Epithelial cell of prostate (primary cell): ENCODE data around the gene PLA2G6.
A peak's percentile ranks its signal among the peaks of the same experiment; 100 is the strongest.
"Not testable (repeated sequence)": the region's sequence is repeated elsewhere in the genome, so short reads cannot be mapped to it uniquely, and the experiment has no call there.

Experiments
- DNase-seq: peaks from one replicate; pipeline ENCODE4 v3.0.0-alpha.2; 2011; ENCODE audit warnings: low read depth, low spot score
- H3K27ac ChIP-seq: fragments of 450-650 bp; 2 replicates; pipeline ENCODE4 v1.5.1; 2017; ENCODE audit warnings: mild to moderate bottlenecking

Gene PLA2G6

DNA sequence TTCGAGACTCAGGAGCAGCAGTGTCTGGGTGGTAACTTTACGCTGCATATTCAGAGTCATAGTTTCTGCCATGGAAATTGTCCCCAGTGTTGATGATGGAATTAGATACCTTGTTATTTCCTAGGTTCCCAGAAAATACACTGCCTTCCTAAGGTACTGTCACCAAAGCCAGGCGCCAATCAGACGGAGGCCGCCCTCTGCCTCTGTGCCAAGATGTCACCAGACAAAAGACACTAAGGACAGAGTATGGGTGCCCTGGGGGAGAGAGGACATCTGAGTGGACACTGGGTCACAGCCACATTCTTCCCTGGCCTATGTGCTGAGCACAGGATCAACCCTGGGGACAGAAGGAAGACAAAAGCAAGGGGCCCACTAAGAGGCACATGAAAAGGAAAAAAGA is 11.2 kb downstream of the PLA2G6 start:
- DNase-seq = no peak

DNA sequence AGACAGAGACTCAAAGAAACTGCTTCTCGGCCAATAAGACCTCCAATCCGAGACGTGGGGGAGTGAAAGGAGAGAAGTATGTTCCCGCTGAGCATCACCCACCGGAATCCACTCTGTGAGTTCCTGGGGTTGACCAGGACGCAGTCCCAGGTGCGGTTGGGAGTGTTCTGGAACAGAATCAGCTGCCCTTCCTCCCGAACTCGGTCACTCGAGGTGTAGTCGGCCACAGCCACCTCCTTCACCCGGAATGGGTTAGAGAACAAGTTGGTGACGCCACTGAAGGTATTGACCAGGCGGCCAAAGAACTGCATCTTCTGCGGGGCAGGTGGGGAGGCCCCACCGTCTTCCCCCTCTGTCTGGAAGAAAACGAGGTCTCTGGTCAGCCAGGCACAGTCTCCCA is 12.5 kb downstream of the PLA2G6 start:
- no peak for DNase-seq
- no peak overlapping the region for H3K27ac ChIP-seq

More for the DNA sequence above, 11.2 kb downstream of the PLA2G6 start:
- H3K27ac ChIP-seq = no peak overlapping the region

DNA sequence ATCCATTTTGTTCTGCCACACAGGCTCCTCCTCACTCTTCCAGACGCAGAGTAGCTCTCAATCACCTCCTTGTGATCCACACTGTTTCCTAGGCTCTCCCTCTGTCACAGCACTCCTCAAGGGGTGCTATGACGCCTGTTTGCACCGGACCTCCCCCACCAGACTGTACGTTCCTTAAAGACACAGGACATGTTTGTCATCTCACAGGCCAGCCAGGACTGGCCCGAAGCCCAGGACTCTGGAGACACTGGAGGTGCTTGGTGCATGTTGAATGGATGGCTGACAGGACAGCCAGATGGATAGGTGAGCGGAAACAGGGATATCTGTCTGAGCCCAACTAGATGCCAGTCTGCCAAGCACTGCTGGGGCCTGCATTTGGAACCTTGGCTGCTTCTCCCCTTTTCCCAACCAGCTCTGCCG is 13.6 kb downstream of the PLA2G6 start:
- DNase-seq = no peak
- no peak overlapping the region for H3K27ac ChIP-seq

DNA sequence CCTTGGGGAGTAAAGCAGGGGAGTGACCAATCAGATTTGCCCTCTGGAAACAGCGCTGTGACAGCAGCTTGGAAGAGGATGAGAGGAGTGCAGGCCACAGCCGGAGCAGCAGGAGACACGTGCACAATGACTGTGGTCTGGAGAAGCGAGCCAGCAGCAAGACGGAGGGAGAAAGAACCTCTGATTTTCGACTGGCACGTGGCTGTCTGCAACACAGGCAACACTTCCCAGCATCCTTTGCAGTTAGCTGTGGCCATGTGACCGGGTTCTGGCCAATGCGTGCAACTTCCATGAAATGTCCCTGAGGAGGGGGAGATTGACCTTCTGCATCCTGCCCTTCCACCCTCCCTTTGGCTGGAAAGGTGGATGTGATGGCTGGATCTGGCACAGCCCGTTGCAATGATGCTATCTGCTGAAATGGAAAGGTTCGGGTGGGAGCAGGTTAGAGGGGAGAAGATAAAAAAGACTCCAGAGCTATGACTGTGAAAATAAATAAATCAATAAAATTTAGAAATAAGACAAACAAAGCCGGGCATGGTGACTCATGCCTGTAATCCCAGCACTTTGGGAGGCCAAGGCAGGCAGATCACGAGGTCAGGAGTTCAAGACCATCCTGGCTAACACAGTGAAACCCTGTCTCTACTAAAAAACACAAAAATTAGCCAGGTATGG is 15.6 kb downstream of the PLA2G6 start:
- no peak for DNase-seq
- no peak overlapping the region for H3K27ac ChIP-seq

DNA sequence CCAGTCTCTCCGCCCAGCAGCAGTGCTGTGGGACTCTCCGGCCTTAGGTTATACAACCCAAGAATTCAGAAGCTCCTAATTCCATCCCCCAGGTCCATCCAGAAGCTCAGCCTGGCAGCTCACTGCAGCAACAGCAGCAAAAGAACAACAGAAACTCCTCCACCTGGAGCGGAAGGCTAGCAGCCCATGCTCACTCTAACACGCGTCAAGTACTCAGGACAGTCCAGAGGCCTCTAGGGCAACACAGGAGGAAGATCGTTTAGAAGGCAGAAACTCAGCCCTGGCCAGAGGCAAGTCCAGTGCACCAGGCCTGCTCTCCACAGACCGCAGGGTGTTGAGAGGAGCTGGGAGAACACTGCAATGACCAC is 17.1 kb downstream of the PLA2G6 start:
- H3K27ac ChIP-seq = no peak overlapping the region
- no peak for DNase-seq

DNA sequence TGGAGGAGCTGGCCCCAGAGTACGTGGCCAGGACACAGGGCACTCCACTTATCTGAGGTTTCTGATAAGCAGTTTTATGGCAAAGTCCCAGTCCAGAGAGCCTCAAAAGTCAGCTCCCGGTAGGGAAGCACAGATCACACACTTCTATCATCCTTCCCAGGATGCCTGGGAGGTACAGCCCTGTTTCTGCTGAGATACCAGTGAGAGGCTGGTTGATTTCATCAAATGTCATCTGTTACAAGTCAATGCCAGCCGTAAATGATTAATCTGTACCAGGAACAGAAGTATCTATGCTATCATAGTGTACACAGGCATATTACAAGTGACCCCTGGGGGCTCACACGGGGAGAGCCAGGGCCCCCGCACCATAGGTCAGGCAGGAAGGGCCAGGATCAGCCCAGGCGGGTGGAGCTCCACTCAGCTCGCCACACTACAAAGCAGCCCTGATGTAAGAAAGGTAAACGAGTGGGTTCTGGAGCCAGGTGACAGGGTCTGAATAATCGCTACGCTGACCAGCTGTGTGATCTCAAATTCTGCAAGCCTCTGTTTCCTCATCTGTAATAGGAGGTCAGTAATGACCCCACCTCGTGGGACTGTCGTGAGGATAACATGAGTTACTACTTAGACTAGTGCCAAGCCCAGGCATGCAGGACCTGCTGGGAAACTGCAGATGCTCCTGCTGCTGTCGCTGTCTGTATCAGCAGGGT is 17.6 kb downstream of the PLA2G6 start:
- no peak overlapping the region for H3K27ac ChIP-seq
- DNase-seq = no peak

DNA sequence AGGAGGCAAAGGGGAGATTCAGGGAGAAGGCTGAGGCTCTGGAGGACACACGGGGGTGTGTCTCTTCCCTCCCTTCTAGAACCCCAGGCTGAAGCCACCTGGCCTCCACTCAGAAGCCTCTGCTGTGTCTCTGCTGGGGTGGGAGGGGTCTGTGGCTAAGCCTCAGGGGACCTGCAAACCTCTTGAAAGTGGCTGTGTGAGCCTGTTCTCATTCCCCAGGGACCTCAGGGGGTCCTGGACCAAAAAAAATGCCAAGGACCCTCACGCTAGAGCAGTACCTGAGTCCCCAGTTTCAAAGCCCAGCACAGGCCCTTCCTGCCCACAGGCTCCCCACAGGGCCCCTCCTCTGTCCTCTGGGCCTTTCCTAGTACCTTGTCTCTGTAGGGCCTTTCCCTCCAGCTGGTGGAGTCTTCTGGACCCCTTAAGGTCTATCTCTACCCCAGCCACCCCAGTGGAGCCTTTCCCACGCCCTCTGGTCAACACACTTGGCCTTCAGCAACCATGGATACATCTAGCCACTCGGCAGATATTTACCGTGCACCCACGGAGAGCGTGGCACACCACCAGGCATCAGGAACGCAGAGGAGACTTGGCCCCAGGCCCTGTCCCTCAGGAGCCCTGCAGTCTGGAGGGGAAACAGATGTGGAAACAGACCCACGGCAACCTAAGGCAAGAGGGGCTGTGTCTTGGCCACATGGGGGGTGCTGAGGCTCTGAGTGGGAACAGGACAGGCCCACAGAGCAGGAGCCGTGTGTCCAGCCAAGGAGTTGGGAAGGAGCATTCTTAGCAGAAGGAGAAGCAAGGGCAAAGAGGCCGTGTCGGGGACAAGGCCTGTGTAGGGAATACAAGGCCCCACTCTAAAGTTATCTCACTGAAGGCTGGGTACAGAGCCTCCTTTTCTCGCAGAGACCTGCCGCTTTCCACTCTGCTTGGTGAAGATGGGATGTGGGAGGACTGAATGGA is 18.5 kb downstream of the PLA2G6 start:
- no peak for DNase-seq
- H3K27ac ChIP-seq = no peak overlapping the region

DNA sequence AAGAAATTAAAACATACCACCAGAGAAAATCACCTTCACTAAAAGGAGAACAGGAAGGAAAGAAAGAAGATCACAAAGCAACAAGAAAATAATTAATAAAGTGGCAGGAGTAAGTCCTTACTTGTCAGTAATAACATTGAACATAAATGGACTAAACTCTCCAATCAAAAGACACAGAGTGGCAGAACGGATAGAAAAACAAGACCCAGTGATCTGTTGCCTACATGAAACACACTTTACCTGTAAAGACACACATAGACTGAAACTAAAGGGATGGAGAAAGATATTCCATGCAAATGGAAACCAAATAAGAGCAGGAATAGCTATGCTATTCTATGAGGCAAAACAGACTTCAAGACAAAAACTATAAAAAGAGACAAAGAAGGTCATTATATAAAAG is 25.9 kb downstream of the PLA2G6 start:
- no peak for DNase-seq
- no peak overlapping the region for H3K27ac ChIP-seq

DNA sequence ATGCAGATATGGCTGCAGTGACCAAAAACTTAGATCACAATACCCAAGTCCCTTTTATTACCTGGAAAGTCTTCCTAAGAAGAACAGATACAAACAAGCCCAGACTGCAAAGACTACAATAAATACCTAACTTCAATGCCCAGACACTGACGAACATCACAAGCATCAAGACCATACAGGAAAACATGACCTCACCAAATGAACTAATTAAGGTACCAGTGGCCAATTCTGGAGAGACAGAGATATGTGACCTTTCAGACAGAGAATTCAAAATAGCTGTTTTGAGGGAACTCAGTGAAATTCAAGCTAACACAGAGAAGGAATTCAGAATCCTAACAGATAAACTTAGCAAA is 27.1 kb downstream of the PLA2G6 start:
- DNase-seq = not testable (repeated sequence)
- peak overlapping the region; percentile 30 for H3K27ac ChIP-seq

DNA sequence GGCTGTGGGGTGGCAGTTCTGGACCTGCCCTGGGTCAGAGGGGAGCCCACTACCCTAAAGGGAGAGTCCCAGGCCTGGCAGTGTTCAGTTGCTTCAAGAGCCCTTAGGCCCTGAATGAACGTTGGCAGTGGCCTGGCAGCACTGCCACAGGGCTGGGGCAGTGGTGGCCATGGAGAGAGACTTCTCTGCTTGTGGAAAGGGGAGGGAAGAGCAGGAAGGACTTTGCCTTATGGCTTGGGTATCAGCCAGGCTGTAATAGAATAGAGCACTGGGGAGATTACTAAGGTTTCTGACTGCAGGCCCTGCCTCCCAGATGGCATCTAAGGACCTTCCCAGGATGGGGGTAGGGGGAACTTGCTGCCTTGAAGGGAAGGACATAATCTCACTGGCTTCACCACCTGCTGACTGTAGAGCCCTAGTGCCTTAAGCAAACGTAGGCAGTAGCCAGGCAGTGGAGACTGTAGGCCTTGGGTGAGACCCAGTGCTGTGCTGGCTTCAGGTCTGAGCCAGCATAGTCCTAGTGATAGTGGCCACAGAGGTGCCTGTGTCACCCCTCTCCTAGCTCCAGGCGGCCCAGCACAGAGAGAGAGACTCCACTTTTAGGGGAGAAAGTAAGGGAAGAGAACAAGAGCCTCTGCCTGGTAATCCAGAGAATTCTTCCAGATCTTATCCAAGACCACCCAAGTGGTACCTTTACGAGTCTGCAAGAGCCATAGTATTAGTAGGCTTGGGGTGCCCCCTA is 27.6 kb downstream of the PLA2G6 start:
- no peak for DNase-seq
- peak overlapping the region; percentile 30 for H3K27ac ChIP-seq

DNA sequence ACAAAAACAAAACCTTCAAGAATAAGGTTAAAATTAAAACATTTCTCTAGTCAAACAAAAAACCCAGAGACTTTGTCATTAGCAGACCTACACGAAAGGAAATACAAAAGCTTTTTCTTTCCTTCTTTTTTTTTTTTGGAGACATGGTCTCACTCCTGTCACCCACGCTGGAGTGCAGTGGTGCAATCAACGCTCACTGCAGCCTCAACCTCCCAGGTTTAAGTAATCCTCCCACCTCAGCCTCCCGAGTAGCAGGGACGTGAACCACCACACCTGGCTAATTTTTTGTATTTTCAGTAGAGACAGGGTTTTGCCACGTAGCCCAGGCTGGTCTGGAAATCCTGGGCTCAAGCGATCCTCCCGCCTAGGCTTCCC is 30.5 kb downstream of the PLA2G6 start:
- DNase-seq = no peak
- no peak overlapping the region for H3K27ac ChIP-seq

DNA sequence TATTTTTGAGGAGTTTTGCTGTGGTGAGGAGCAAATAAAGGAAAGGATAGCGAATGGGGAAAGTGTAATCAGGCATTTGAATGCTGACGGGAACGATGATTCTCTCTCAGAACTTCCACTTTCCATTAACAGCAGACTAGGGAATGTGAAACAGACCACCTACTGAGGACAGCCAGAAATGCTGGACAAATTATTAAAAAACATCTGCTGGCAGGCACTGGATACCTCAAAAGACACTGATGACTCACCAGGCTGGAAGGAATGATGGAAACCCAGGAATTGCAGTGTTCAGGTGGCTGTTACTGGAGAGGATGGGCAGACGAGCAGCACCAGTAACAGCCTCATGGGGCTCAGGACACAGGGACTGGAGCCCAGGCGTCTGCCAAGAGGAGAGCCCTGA is 33.4 kb downstream of the PLA2G6 start:
- H3K27ac ChIP-seq = no peak overlapping the region
- DNase-seq = no peak

DNA sequence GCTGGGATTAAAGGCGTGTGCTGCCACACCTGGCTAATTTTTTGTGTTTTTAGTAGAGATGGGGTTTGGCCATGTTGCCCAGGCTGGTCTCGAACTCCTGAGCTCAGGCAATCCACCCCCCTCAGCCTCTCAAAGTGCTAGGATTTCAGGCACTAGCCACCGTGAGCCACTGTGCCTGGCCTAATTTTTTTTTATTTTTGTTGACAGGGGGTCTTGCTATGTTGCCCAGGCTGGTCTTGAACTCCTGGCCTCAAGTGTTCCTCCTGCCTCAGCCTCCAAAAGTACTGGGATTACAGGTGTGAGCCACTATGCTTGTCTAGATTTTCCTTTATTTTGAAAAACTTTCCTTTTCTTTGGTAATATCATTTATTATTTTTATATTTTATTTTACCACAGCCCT is 35.5 kb downstream of the PLA2G6 start:
- peak overlapping the region; percentile 66 for H3K27ac ChIP-seq
- not testable (repeated sequence) for DNase-seq

DNA sequence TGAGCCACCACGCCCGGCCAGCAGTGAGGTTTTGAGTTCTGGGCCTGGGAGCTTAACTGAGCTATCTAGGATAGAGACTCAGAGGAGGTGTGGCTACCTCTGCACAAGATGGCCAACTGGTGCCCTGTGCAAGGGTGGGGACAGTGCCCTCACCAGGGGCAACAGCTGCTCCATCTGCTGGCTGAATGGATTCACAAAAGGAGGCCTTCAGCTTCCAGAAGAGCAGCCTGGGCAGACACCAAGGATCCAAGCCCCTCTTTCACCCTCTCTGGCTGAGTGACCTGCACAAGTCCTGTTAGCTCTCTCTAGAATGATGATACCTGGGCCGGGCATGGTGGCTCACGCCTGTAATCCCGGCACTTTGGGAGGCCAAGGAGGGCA is 37.6 kb downstream of the PLA2G6 start:
- no peak overlapping the region for H3K27ac ChIP-seq
- DNase-seq = no peak

DNA sequence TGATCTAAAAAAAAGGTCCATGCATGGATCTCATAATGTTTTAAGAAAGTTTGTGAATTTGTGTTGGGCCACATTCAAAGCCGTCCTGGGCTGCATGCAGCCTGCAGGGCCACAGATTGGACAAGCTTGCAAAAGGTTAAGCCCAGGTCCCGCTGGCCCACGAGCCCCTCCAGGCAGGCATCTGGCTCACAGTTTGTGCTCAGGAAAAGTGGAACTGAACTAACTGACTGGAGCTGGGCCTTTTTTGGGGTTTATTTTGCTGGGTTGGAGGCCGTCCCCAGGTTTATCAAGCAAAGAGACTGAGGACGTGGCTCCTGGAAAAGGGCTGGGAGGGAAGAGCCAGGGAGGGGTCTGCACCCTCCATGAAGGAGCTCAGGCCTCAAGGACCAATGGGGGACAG is 39.0 kb downstream of the PLA2G6 start:
- no peak overlapping the region for H3K27ac ChIP-seq
- no peak for DNase-seq

DNA sequence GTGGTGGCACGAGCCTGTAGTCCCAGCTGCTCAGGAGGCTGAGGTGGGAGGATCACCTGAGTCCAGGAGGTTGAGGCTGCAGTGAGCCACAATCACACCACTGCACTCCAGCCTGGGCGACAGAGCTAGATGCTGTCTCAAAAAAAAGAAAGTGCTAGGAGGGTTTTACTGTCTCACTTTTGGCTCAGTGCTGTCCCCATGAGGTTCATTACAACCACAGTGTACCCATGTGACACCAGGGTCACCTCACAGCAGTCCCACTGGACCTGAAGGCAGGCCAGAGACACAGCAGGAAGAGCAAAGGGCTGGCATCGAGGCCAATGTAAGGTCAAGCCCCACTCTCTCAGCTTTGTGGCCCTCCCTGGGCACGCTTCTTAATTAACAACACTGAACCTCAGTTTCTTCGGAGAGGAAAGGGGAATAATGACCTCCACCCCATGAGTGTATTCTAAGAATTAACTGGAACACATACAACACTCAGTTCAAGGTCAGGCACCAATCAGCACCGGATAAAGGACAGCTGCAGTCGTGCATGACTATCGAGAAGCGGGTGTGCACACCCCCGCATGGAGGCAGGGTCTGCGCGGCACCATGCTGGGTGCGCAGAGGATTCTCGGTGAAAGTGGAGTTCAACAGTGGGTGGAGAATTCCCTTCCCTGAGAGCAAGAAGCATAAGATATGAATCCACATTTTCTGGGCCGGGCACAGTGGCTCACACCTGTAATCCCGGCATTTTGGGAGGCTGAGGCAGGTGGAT is 40.2 kb downstream of the PLA2G6 start:
- H3K27ac ChIP-seq = no peak overlapping the region

DNA sequence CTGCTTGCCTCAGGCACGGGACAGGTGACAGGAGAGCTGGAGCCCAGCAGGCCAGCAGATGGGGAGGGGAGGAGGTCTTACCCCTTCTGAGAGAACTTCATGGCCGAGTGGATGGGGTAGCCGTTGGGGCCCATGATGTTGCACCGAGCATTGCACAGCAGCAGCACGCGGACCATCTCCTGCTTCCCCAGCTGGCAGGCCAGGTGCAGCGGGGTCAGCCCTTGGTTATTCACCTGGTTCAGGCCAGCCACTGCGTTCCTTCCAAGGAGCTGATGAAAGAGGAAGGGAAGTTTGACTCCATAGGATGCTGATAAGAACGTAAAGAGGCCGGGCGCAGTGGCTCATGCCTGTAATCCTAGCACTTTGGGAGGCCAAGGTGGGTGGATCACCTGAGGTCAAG is 41.7 kb downstream of the PLA2G6 start:
- no peak overlapping the region for H3K27ac ChIP-seq
- DNase-seq = no peak

More for the DNA sequence above, 40.2 kb downstream of the PLA2G6 start:
- DNase-seq = no peak

DNA sequence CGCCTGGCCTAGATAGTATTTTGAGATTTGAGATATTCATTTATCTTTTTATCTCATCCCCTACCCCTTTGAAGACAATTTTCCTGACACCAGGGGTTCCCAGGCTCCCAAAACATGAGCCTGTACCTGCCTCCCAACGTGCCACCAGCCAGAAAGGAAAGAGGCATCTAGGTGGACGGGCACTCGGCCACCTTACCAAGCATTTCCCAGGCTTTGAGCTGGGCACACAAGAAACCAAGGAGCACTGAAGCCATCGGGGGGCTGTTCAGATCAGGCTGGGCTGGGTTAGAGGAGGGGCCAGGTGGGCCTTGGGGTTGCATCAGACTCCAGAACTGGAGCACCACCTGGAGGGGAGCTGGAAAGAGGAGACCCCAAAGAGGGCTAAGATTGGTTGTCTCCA is 42.7 kb downstream of the PLA2G6 start:
- no peak overlapping the region for H3K27ac ChIP-seq
- no peak for DNase-seq

DNA sequence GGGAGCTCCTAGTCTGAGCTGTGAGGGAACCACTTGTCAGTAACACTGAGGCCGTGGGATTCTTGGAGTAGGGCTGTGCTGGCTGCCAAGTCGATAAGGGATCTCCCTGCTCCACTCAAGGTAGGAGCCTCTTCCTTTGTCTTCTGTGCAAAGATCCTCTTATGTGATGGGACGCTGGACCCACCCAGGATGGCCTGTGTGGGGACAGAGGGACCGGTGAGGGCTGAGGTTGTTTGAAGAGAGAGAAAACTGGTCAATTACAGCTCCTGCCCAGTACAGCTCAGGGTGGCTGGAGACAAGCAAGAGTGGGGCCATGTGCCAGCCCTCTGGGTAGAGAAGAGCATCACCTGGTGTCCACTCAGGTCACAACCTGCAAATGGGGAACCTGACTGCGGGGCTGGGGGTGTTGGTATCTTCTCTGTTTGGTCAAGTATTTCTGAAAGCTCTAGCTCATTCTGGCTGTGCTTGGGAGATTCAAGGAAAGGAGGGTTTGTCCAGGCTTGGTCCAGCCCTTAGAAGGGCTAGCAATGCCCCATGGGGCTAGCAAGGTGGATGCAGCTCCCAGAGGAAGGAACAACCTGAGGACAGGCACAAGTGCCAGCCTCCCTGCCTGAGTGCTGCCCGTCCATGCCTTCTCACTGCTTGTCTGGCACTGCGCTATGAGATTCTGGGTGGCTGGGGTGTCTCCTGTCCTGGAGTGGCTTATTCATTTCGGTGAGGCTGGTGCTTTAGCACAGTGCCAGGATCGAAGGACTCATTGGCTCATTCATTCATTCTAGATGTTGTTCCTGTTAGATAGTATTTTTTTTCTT is 43.5 kb downstream of the PLA2G6 start:
- no peak for DNase-seq
- no peak overlapping the region for H3K27ac ChIP-seq
